Measurements from ENCODE around the gene NELFCD.

DNA sequence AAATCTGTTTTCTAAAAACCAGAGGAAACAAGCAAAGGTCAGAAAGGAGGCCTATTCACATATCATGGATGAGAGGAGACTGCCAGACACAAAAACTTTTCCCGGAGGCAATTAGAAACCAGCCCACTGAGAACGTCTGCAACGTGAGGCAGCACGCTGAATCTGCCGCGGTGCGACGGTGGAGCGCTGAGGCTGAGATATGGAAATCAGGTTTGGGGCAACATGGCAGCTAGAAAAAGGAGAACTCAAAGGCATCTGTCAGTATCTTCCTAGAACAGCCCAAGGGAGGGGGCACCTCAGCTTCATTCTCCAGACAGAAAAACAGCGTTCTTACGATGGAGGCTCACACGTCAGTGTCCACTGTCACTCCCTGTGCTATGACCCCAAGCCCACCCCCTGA lies 56.3 kb downstream of the NELFCD start:
- TF ChIP-seq EZH2 (IDR thresholded peaks at IDR 0.05; ENCODE audit: insufficient read depth, poor library complexity, severe bottlenecking) (no peak), EZH2phosphoT487 (IDR thresholded peaks at IDR 0.05; ENCODE audit: insufficient read depth, low read depth) (no peak)

Data from GM23248 (cell line).